CD4-positive, alpha-beta T cell treated with Interleukin-15 for 4 hours (primary cell): ENCODE results near the gene RBFOX1.

Experiments used
- DNase-seq: peaks from one replicate; pipeline ENCODE4 v3.0.0-alpha.2; 2020; ENCODE audit warnings: low spot score

Gene RBFOX1

GRCh38 chr16:7334801-7335560, 2.3 kb downstream of the RBFOX1 start:
- DNase-seq, result no peak

- DNase-seq, result no peak
Measured at GRCh38 chr16:7335991-7336634, 3.5 kb downstream of the RBFOX1 start.

- no peak for DNase-seq
Measured at GRCh38 chr16:7336742-7337141, 4.1 kb downstream of the RBFOX1 start.

GRCh38 chr16:7338826-7339225, 6.2 kb downstream of the RBFOX1 start:
- DNase-seq, result no peak

GRCh38 chr16:7339700-7340099, 7.1 kb downstream of the RBFOX1 start:
- DNase-seq, result no peak

GRCh38 chr16:7340938-7341337, 8.3 kb downstream of the RBFOX1 start:
- DNase-seq, result no peak

- DNase-seq, result no peak
Measured at GRCh38 chr16:7342598-7342997, 10.0 kb downstream of the RBFOX1 start.

- no peak for DNase-seq
Measured at GRCh38 chr16:7343243-7343642, 10.6 kb downstream of the RBFOX1 start.

GRCh38 chr16:7344830-7345780, 12.5 kb downstream of the RBFOX1 start:
- no peak for DNase-seq

GRCh38 chr16:7350806-7351205, 18.2 kb downstream of the RBFOX1 start:
- DNase-seq, result no peak

GRCh38 chr16:7351610-7352510, 19.2 kb downstream of the RBFOX1 start:
- no peak for DNase-seq

- DNase-seq, result no peak
Measured at GRCh38 chr16:7355758-7356157, 23.1 kb downstream of the RBFOX1 start.

- no peak for DNase-seq
Measured at GRCh38 chr16:7361416-7362129, 28.9 kb downstream of the RBFOX1 start.

- DNase-seq, result no peak
Measured at GRCh38 chr16:7362231-7362630, 29.6 kb downstream of the RBFOX1 start.

GRCh38 chr16:7363422-7364417, 31.1 kb downstream of the RBFOX1 start:
- no peak for DNase-seq

GRCh38 chr16:7366041-7366440, 33.4 kb downstream of the RBFOX1 start:
- no peak for DNase-seq

GRCh38 chr16:7366993-7367880, 34.6 kb downstream of the RBFOX1 start:
- DNase-seq, result no peak

GRCh38 chr16:7369204-7369603, 36.6 kb downstream of the RBFOX1 start:
- DNase-seq, result no peak

- DNase-seq, result no peak
Measured at GRCh38 chr16:7372095-7372494, 39.5 kb downstream of the RBFOX1 start.
